Measurements from ENCODE around the gene RBKS.

GRCh38 chr2:27735263-27735904 lies 154.8 kb downstream of the RBKS start:
- TF ChIP-seq, protein P1, sequence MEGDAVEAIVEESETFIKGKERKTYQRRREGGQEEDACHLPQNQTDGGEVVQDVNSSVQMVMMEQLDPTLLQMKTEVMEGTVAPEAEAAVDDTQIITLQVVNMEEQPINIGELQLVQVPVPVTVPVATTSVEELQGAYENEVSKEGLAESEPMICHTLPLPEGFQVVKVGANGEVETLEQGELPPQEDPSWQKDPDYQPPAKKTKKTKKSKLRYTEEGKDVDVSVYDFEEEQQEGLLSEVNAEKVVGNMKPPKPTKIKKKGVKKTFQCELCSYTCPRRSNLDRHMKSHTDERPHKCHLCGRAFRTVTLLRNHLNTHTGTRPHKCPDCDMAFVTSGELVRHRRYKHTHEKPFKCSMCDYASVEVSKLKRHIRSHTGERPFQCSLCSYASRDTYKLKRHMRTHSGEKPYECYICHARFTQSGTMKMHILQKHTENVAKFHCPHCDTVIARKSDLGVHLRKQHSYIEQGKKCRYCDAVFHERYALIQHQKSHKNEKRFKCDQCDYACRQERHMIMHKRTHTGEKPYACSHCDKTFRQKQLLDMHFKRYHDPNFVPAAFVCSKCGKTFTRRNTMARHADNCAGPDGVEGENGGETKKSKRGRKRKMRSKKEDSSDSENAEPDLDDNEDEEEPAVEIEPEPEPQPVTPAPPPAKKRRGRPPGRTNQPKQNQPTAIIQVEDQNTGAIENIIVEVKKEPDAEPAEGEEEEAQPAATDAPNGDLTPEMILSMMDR (IDR thresholded peaks at IDR 0.05; ENCODE audit: insufficient read depth, low read length), result no peak
- TF ChIP-seq POLR2AphosphoS5 (IDR thresholded peaks at IDR 0.05; ENCODE audit: low read depth) (no peak), GABPA (IDR thresholded peaks at IDR 0.05; ENCODE audit: low read depth) (no peak)
- TF ChIP-seq, protein P2, sequence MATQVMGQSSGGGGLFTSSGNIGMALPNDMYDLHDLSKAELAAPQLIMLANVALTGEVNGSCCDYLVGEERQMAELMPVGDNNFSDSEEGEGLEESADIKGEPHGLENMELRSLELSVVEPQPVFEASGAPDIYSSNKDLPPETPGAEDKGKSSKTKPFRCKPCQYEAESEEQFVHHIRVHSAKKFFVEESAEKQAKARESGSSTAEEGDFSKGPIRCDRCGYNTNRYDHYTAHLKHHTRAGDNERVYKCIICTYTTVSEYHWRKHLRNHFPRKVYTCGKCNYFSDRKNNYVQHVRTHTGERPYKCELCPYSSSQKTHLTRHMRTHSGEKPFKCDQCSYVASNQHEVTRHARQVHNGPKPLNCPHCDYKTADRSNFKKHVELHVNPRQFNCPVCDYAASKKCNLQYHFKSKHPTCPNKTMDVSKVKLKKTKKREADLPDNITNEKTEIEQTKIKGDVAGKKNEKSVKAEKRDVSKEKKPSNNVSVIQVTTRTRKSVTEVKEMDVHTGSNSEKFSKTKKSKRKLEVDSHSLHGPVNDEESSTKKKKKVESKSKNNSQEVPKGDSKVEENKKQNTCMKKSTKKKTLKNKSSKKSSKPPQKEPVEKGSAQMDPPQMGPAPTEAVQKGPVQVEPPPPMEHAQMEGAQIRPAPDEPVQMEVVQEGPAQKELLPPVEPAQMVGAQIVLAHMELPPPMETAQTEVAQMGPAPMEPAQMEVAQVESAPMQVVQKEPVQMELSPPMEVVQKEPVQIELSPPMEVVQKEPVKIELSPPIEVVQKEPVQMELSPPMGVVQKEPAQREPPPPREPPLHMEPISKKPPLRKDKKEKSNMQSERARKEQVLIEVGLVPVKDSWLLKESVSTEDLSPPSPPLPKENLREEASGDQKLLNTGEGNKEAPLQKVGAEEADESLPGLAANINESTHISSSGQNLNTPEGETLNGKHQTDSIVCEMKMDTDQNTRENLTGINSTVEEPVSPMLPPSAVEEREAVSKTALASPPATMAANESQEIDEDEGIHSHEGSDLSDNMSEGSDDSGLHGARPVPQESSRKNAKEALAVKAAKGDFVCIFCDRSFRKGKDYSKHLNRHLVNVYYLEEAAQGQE (IDR thresholded peaks at IDR 0.05; ENCODE audit: insufficient replicate concordance, low read depth), result no peak

Measured in HL-60 (cell line).